Fibroblast of lung (primary cell): ENCODE results near the gene UST.

ENCODE experiments used
- EZH2 ChIP-seq: IDR thresholded peaks from 2 replicates; pipeline ENCODE4 v1.5.1; 2012; ENCODE audit warnings: low read length, control low read depth, mild to moderate bottlenecking; ENCODE audit errors: missing control alignments
- TF ChIP-seq, protein P1 (sequence below), 2 donors: IDR thresholded peaks in 1 of 2; conservative IDR thresholded peaks in 1 of 2; 1 replicate in 1 of 2; 2 replicates in 1 of 2; pipeline ENCODE4 v1.5.1; 2011 to 2012; ENCODE audit warnings: low read length in 2 of 2, control low read depth in 1 of 2, inconsistent platforms in 1 of 2, low read depth in 1 of 2, mild to moderate bottlenecking in 1 of 2

GRCh38 chr6:149098700-149099276 lies 352.0 kb downstream of the UST start:
- TF ChIP-seq, protein P1, sequence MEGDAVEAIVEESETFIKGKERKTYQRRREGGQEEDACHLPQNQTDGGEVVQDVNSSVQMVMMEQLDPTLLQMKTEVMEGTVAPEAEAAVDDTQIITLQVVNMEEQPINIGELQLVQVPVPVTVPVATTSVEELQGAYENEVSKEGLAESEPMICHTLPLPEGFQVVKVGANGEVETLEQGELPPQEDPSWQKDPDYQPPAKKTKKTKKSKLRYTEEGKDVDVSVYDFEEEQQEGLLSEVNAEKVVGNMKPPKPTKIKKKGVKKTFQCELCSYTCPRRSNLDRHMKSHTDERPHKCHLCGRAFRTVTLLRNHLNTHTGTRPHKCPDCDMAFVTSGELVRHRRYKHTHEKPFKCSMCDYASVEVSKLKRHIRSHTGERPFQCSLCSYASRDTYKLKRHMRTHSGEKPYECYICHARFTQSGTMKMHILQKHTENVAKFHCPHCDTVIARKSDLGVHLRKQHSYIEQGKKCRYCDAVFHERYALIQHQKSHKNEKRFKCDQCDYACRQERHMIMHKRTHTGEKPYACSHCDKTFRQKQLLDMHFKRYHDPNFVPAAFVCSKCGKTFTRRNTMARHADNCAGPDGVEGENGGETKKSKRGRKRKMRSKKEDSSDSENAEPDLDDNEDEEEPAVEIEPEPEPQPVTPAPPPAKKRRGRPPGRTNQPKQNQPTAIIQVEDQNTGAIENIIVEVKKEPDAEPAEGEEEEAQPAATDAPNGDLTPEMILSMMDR (conservative IDR thresholded peaks at IDR 0.05 in 1 of 2, IDR thresholded peaks at IDR 0.05 in 1 of 2; ENCODE audit: low read depth in 1 of 2, low read length in 2 of 2), result no peak
- no peak for TF ChIP-seq EZH2
